Ishikawa (cell line): Measurements from ENCODE around the gene GTPBP1.

Experiments used
- CEBPB ChIP-seq: IDR thresholded peaks from 2 replicates; pipeline ENCODE4 v1.6.1; 2012
- CREB1 ChIP-seq: IDR thresholded peaks from 2 replicates; pipeline ENCODE4 v1.6.1; 2012; ENCODE audit warnings: low read depth
- EGR1 ChIP-seq: IDR thresholded peaks from 2 replicates; pipeline ENCODE4 v1.6.1; 2012
- EP300 ChIP-seq: IDR thresholded peaks from 2 replicates; pipeline ENCODE4 v1.6.1; 2012; ENCODE audit warnings: borderline replicate concordance
- FOXM1 ChIP-seq: IDR thresholded peaks from 2 replicates; pipeline ENCODE4 v1.6.1; 2012; ENCODE audit warnings: low read depth, borderline replicate concordance
- MAX ChIP-seq: IDR thresholded peaks from 2 replicates; pipeline ENCODE4 v1.6.1; 2012
- NFIC ChIP-seq: IDR thresholded peaks from 2 replicates; pipeline ENCODE4 v1.6.1; 2012
- RAD21 ChIP-seq: IDR thresholded peaks from 2 replicates; pipeline ENCODE4 v1.6.1; 2012; ENCODE audit warnings: low read depth
- REST ChIP-seq: IDR thresholded peaks from 2 replicates; pipeline ENCODE4 v1.6.1; 2012; ENCODE audit warnings: low read depth, mild to moderate bottlenecking
- TAF1 ChIP-seq: IDR thresholded peaks from 2 replicates; pipeline ENCODE4 v1.6.1; 2012; ENCODE audit warnings: low read depth, mild to moderate bottlenecking
- TCF12 ChIP-seq: IDR thresholded peaks from 2 replicates; pipeline ENCODE4 v1.6.1; 2012; ENCODE audit warnings: low read depth
- TEAD4 ChIP-seq: IDR thresholded peaks from 2 replicates; pipeline ENCODE4 v1.6.1; 2012
- USF1 ChIP-seq: IDR thresholded peaks from 2 replicates; pipeline ENCODE4 v1.6.1; 2012
- YY1 ChIP-seq: IDR thresholded peaks from 2 replicates; pipeline ENCODE4 v1.6.1; 2012; ENCODE audit warnings: low read depth
- ZBTB7A ChIP-seq: IDR thresholded peaks from 2 replicates; pipeline ENCODE4 v1.6.1; 2012; ENCODE audit warnings: low read depth

GTPBP1 gene

GRCh38 chr22:38736257-38736570 is 30.5 kb downstream of the GTPBP1 start:
- TF ChIP-seq TEAD4 (no peak), CREB1 (no peak), NFIC (no peak), ZBTB7A (no peak), FOXM1 (no peak), EGR1 (no peak), MAX (no peak), CEBPB (no peak), TCF12 (no peak), RAD21 (no peak), YY1 (no peak), REST (no peak), EP300 (no peak), USF1 (no peak), TAF1 (no peak)

GRCh38 chr22:38737302-38738060 is 31.7 kb downstream of the GTPBP1 start:
- TF ChIP-seq ZBTB7A (no peak), MAX (no peak), TAF1 (no peak), REST (no peak), RAD21 (no peak), USF1 (no peak), CEBPB (no peak), FOXM1 (no peak), CREB1 (no peak), EGR1 (no peak), EP300 (no peak), TCF12 (no peak), YY1 (no peak)

GRCh38 chr22:38738475-38739070 is 32.8 kb downstream of the GTPBP1 start:
- TF ChIP-seq REST (no peak), YY1 (no peak), CREB1 (no peak), NFIC (no peak), TCF12 (no peak), EP300 (no peak), FOXM1 (no peak), TAF1 (no peak), EGR1 (no peak), MAX (no peak)
